Endothelial cell (in vitro differentiated cells): Measurements from ENCODE around the gene AIMP1. TPM values are rescaled to one million over a fixed set of nuclear protein-coding genes. Genes with fewer than 3 reads are reported as not detected.

Experiments
- DNase-seq: peaks from one replicate; pipeline ENCODE4 v3.0.0; 2021; ENCODE audit warnings: low spot score
- H3K27ac Mint-ChIP-seq: one replicate; pipeline ENCODE4 v1.8.0; 2021; ENCODE audit warnings: mixed read lengths, inconsistent platforms; ENCODE audit not compliant: unreplicated experiment
- H3K27me3 Mint-ChIP-seq: one replicate; pipeline ENCODE4 v1.8.0; 2021; ENCODE audit warnings: mild to moderate bottlenecking, moderate library complexity, mixed read lengths, inconsistent platforms; ENCODE audit not compliant: unreplicated experiment
- H3K36me3 Mint-ChIP-seq: one replicate; pipeline ENCODE4 v1.8.0; 2021; ENCODE audit warnings: mild to moderate bottlenecking, low read depth, mixed read lengths, inconsistent platforms; ENCODE audit not compliant: unreplicated experiment
- H3K4me1 Mint-ChIP-seq: one replicate; pipeline ENCODE4 v1.8.0; 2021; ENCODE audit warnings: mild to moderate bottlenecking, mixed read lengths, inconsistent platforms; ENCODE audit not compliant: unreplicated experiment
- H3K4me3 Mint-ChIP-seq: one replicate; pipeline ENCODE4 v1.8.0; 2021; ENCODE audit warnings: mild to moderate bottlenecking, mixed read lengths, inconsistent platforms; ENCODE audit not compliant: unreplicated experiment
- H3K9me3 Mint-ChIP-seq: one replicate; pipeline ENCODE4 v1.8.0; 2021; ENCODE audit warnings: mixed read lengths, inconsistent platforms; ENCODE audit not compliant: unreplicated experiment
- total RNA-seq: library from RNA; stranded (reverse); fragmentation: NEBNext Ultra II Directional; extraction: Animal tissue kit (Norgen Biotek cat#: 25700); gene quantifications from one replicate; pipeline ENCODE4 v1.2.1, GENCODE V29; 2021; ENCODE audit not compliant: unreplicated experiment
- TF ChIP-seq, protein P1 (sequence below): fragments of 200-600 bp; sonication (generic); IDR thresholded peaks from one replicate; pipeline ENCODE4 v1.5.0; 2021; ENCODE audit warnings: antibody characterized with exemption; ENCODE audit not compliant: unreplicated experiment

The AIMP1 gene
- total RNA-seq, 1 donor from 2014 or later: 25.4 TPM

GRCh38 chr4:106343865-106344646, 27.7 kb downstream of the AIMP1 start:
- no peaks in the 10 kb centered on the region for H3K27me3 Mint-ChIP-seq
- TF ChIP-seq, protein P1, sequence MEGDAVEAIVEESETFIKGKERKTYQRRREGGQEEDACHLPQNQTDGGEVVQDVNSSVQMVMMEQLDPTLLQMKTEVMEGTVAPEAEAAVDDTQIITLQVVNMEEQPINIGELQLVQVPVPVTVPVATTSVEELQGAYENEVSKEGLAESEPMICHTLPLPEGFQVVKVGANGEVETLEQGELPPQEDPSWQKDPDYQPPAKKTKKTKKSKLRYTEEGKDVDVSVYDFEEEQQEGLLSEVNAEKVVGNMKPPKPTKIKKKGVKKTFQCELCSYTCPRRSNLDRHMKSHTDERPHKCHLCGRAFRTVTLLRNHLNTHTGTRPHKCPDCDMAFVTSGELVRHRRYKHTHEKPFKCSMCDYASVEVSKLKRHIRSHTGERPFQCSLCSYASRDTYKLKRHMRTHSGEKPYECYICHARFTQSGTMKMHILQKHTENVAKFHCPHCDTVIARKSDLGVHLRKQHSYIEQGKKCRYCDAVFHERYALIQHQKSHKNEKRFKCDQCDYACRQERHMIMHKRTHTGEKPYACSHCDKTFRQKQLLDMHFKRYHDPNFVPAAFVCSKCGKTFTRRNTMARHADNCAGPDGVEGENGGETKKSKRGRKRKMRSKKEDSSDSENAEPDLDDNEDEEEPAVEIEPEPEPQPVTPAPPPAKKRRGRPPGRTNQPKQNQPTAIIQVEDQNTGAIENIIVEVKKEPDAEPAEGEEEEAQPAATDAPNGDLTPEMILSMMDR: no peak
- DNase-seq: no peak
- no peak overlapping the region for H3K4me3 Mint-ChIP-seq
- H3K9me3 Mint-ChIP-seq: no peaks in the 10 kb centered on the region
- peaks cover 13% of the 10 kb centered on the region for H3K36me3 Mint-ChIP-seq
- no peak overlapping the region for H3K27ac Mint-ChIP-seq
- H3K4me1 Mint-ChIP-seq: no peaks in the 10 kb centered on the region

DNA sequence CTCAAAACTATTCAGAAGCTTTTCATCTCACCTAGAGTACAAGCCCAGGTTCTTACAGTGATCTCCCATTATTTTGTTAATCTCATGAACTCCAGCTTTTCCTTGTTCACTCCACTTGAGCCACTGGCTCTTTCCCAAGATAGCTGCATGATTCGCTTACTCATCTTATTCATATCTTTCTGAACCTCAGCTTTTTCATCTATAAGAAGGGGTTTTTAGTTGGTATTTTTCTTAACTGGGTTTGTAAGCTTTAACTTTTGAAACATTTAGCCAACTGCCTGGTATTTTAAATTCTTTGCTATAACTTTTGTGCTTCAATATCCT, 28.3 kb downstream of the AIMP1 start:
- no peak for DNase-seq
- Mint-ChIP-seq H3K27ac (no peak overlapping the region), H3K36me3 (peaks cover 9% of the 10 kb centered on the region), H3K4me3 (no peak overlapping the region), H3K27me3 (no peaks in the 10 kb centered on the region), H3K9me3 (no peaks in the 10 kb centered on the region), H3K4me1 (no peaks in the 10 kb centered on the region)
- TF ChIP-seq, protein P1: no peak

DNA sequence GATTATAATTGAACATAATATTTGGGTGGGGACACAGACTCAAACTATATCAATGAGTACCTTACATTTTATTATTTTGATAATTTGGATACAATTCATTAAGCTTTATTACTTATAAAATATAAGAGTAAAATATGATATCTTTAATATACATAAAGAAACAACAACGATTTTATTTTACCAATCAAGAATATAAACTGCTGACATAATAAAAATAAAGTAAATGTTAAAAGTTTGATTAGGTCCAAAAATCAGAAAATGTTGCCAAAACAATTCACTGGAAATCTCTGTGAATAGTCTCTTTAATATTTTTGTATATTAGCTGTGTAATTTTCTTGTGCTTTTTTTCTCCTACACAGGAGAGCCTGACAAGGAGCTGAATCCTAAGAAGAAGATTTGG, 30.8 kb downstream of the AIMP1 start:
- H3K36me3 Mint-ChIP-seq: no peaks in the 10 kb centered on the region
- DNase-seq: no peak
- no peaks in the 10 kb centered on the region for H3K9me3 Mint-ChIP-seq
- no peak overlapping the region for H3K27ac Mint-ChIP-seq
- no peak overlapping the region for H3K4me3 Mint-ChIP-seq
- TF ChIP-seq, protein P1: no peak
- H3K27me3 Mint-ChIP-seq: no peaks in the 10 kb centered on the region
- H3K4me1 Mint-ChIP-seq: no peaks in the 10 kb centered on the region

DNA sequence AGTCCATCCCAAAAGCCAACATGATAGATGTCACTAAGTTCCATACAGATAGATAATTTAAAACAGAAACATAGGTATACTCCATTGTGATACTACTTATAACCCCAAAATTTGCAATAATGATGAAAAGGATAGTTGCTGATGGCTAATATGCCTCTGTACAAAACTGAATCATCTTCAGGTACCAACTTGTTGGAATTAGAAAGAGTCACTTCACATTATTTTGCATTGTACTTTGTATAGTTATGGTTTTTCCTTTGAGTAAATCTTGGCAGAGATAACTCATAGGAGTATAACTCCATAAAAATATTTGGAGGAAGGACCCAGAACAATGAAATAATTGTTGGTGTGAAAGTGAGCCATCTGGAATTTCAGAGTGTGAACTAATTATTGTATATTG, 34.7 kb downstream of the AIMP1 start:
- Mint-ChIP-seq H3K4me1 (no peaks in the 10 kb centered on the region), H3K9me3 (no peaks in the 10 kb centered on the region), H3K36me3 (no peaks in the 10 kb centered on the region), H3K4me3 (no peak overlapping the region), H3K27me3 (no peaks in the 10 kb centered on the region), H3K27ac (no peak overlapping the region)
- TF ChIP-seq, protein P1: no peak
- no peak for DNase-seq

DNA sequence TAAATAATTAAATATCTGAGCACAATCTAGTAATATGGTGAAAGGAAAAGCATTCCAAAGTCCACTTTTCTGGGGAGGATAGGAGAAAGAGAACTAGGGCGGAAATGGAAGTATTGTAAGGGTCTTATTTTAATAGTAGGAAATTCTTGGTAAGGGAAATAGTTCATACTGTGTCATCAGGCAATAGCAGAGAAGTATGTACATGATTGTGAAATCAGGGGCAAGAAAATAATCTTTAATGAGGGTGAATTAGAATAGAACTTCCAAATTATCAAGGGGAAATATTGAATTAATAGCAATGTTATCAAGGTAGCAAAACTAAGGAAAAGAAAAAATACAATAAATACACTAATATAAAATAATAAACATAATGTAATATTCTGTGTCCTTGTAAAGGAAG, 37.4 kb downstream of the AIMP1 start:
- no peak overlapping the region for H3K27ac Mint-ChIP-seq
- H3K4me1 Mint-ChIP-seq: no peaks in the 10 kb centered on the region
- no peaks in the 10 kb centered on the region for H3K36me3 Mint-ChIP-seq
- H3K9me3 Mint-ChIP-seq: no peaks in the 10 kb centered on the region
- no peak overlapping the region for H3K4me3 Mint-ChIP-seq
- no peaks in the 10 kb centered on the region for H3K27me3 Mint-ChIP-seq
- DNase-seq: no peak
- TF ChIP-seq, protein P1: no peak
